Measurements from ENCODE around the gene TRAF2.

DNA sequence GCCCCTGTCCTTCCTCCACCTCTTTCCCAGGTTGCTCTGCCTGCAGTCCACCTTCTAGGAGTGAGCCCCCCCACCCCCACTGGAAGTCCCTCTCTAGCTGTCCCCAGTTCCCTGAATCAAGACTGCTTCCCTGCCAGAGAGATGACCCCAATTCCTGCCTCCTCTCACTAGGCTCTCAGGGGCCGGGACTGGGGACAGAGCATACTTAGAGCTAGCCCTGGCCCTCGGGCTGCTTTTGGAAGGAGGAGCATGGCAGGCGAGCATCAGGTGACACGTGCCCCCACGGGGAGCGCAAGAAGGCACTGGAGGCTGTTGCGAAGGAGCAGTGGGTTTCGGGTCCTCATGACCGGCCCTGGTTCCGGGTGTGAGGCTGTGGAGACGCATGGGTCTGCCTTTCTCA lies 9.7 kb downstream of the TRAF2 start:
- TF ChIP-seq, protein P1, sequence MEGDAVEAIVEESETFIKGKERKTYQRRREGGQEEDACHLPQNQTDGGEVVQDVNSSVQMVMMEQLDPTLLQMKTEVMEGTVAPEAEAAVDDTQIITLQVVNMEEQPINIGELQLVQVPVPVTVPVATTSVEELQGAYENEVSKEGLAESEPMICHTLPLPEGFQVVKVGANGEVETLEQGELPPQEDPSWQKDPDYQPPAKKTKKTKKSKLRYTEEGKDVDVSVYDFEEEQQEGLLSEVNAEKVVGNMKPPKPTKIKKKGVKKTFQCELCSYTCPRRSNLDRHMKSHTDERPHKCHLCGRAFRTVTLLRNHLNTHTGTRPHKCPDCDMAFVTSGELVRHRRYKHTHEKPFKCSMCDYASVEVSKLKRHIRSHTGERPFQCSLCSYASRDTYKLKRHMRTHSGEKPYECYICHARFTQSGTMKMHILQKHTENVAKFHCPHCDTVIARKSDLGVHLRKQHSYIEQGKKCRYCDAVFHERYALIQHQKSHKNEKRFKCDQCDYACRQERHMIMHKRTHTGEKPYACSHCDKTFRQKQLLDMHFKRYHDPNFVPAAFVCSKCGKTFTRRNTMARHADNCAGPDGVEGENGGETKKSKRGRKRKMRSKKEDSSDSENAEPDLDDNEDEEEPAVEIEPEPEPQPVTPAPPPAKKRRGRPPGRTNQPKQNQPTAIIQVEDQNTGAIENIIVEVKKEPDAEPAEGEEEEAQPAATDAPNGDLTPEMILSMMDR (IDR thresholded peaks at IDR 0.05) = no peak
- TF ChIP-seq POLR2A (IDR thresholded peaks at IDR 0.05) = no peak
